Hematopoietic multipotent progenitor cell treated with erythropoietin and hydrocortisone succinate and interleukin-3 and kit ligand, for 8 days (in vitro differentiated cells): ENCODE results near the gene CEP290.
"Not testable (repeated sequence)": the region's sequence is repeated elsewhere in the genome, so short reads cannot be mapped to it uniquely, and the experiment has no call there.

Experiments used
- DNase-seq: peaks from one replicate; pipeline ENCODE4 v3.0.0-alpha.2; 2015

CEP290 gene

GRCh38 chr12:88144037-88144436, 2.1 kb upstream of the CEP290 start:
- no peak for DNase-seq

- DNase-seq = no peak
Measured at GRCh38 chr12:88142610-88142991, 713 bp upstream of the CEP290 start.

GRCh38 chr12:88141425-88141773, 489 bp downstream of the CEP290 start:
- no peak for DNase-seq

- DNase-seq = not testable (repeated sequence)
Measured at GRCh38 chr12:88139711-88140110, 2.2 kb downstream of the CEP290 start.

GRCh38 chr12:88133181-88133580, 8.7 kb downstream of the CEP290 start:
- DNase-seq = not testable (repeated sequence)

- DNase-seq = peak; percentile 31
Measured at GRCh38 chr12:88132392-88132791, 9.5 kb downstream of the CEP290 start.

- no peak for DNase-seq
Measured at GRCh38 chr12:88127855-88128254, 14.0 kb downstream of the CEP290 start.

- no peak for DNase-seq
Measured at GRCh38 chr12:88127099-88127498, 14.8 kb downstream of the CEP290 start.

GRCh38 chr12:88122666-88123065, 19.2 kb downstream of the CEP290 start:
- DNase-seq = no peak

GRCh38 chr12:88113871-88114270, 28.0 kb downstream of the CEP290 start:
- DNase-seq = no peak

GRCh38 chr12:88111074-88111652, 30.7 kb downstream of the CEP290 start:
- peak; percentile 63 for DNase-seq

- DNase-seq = no peak
Measured at GRCh38 chr12:88108021-88108420, 33.9 kb downstream of the CEP290 start.

- no peak for DNase-seq
Measured at GRCh38 chr12:88093573-88093972, 48.3 kb downstream of the CEP290 start.

- no peak for DNase-seq
Measured at GRCh38 chr12:88092771-88093170, 49.1 kb downstream of the CEP290 start.

GRCh38 chr12:88084210-88084609, 57.7 kb downstream of the CEP290 start:
- no peak for DNase-seq

GRCh38 chr12:88083634-88084033, 58.3 kb downstream of the CEP290 start:
- DNase-seq = no peak

GRCh38 chr12:88081247-88081646, 60.6 kb downstream of the CEP290 start:
- DNase-seq = no peak

- DNase-seq = no peak
Measured at GRCh38 chr12:88067301-88067700, 74.6 kb downstream of the CEP290 start.

- DNase-seq = peak; percentile 5
Measured at GRCh38 chr12:88063375-88063774, 78.5 kb downstream of the CEP290 start.

- DNase-seq = no peak
Measured at GRCh38 chr12:88062474-88062873, 79.4 kb downstream of the CEP290 start.

- no peak for DNase-seq
Measured at GRCh38 chr12:88058719-88059077, 83.2 kb downstream of the CEP290 start.

GRCh38 chr12:88057994-88058718, 83.7 kb downstream of the CEP290 start:
- no peak for DNase-seq

GRCh38 chr12:88056571-88056970, 85.3 kb downstream of the CEP290 start:
- DNase-seq = no peak

GRCh38 chr12:88052686-88053085, 89.2 kb downstream of the CEP290 start:
- DNase-seq = peak; percentile 58

- no peak for DNase-seq
Measured at GRCh38 chr12:88044035-88044434, 97.9 kb downstream of the CEP290 start.
